Right ventricle myocardium inferior (tissue), 1 donor: ENCODE measurements around the gene PTEN. TPM values are rescaled to one million over a fixed set of nuclear protein-coding genes. Genes with fewer than 3 reads are reported as not detected.
"Not testable (repeated sequence)": the region's sequence is repeated elsewhere in the genome, so short reads cannot be mapped to it uniquely, and the experiment has no call there.

ENCODE experiments used
- ATAC-seq: fragments of 200-7000 bp; cut with Tn5 transposase; one replicate; pipeline ENCODE4 v1.9.1; 2020; ENCODE audit warnings: mild to moderate bottlenecking, moderate library complexity
- DNase-seq: peaks from one replicate; pipeline ENCODE4 v3.0.0; 2021; ENCODE audit errors: missing footprints
- intact Hi-C: fragments of 100-400 bp; cut with DNase I; formaldehyde crosslinking; loops from one replicate; pipeline ENCODE4 v1.11.0; 2022
- long read RNA-seq: library from polyadenylated mRNA; unstranded; transcript quantifications from one replicate; pipeline ENCODE4 v2.0.0, GENCODE V29; 2021
- total RNA-seq: library from RNA; stranded (reverse); fragmentation: NEBNext Ultra II Directional; extraction: Animal tissue kit (Norgen Biotek cat#: 25700); gene quantifications from one replicate; pipeline ENCODE4 v1.2.1, GENCODE V29; 2021
- donor health status: DM: no; HTN: yes; CAD: no; lungs with severe emphysema.

PTEN gene
- 54.6 TPM for total RNA-seq
- long read RNA-seq, full-length matches to known transcripts, result 30 of 35 reads
- long read RNA-seq, partial matches to known transcripts, result 3 of 35 reads
- long read RNA-seq, other reads (novel, unspliced or antisense), result 2 of 35 reads

GRCh38 chr10:87863053-87863943, at the start of gene PTEN, which contains the start of gene KLLN:
TSS of gene PTEN (plus strand) at chr10:87863625. CDS start at chr10:87864470, 845 bp downstream.
TSS of gene KLLN (minus strand) at chr10:87863533. CDS start at chr10:87862487, 1,046 bp downstream.
- intact Hi-C loops, result loop anchor here (2.0 to 10.0 kb wide), 8 partner anchors 46 to 684 kb away; partner anchors contain the start of gene ATAD1
- DNase-seq (peak; percentile 95), ATAC-seq (peak; percentile 81)

GRCh38 chr10:87816163-87816897, 47.1 kb upstream of the PTEN start:
- intact Hi-C loops, result loop anchor here (5.0 kb wide), 1 partner anchor 46 kb away; the partner anchor contains the start of genes KLLN and PTEN
- ATAC-seq (no peak), DNase-seq (no peak)

DNA sequence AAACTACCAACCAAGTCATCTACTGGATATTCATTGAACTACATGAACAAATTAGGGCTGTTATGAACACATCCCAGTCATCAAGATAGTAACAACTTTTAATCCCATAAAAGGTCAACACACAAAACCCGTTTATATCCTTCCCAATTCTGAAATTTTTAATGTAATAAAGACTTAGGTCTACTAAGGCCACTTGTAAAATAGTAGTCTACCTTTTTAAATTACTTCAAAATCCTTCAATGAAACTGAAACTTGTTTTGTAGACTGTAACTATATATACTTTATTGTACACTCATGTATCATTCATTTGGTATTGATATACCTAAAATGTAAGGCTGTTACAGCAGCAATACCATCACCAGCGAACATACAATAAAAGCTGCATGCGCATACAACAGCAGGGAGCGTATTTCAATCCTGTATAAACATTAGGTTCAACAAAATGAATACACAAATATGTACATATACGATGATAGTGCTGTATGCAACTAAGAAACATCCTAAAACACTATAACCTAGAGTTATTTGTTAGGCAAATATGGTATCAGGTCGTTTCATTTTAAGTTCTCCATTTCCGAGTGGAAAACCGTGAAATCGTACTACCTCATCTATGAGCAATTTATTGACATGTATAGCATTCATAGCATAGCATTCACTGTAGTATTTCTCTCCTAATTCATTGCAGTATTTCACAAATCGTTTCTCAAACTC, 46.4 kb upstream of the PTEN start:
- ATAC-seq (no peak), DNase-seq (no peak)
- intact Hi-C loops, result loop anchor here (5.0 kb wide), 1 partner anchor 45 kb away; the partner anchor contains the start of genes KLLN and PTEN

GRCh38 chr10:87817609-87818504, 45.6 kb upstream of the PTEN start, which contains the start of gene ATAD1:
TSS of gene ATAD1 (minus strand) at chr10:87818226. CDS start at chr10:87814599, 3,627 bp downstream.
- intact Hi-C loops, result loop anchor here (5.0 kb wide), 1 partner anchor 44 kb away; the partner anchor contains the start of genes KLLN and PTEN
- DNase-seq (peak; percentile 91), ATAC-seq (peak; percentile 96)

GRCh38 chr10:87818505-87819288, 44.7 kb upstream of the PTEN start:
- ATAC-seq, result peak; percentile 40
- no peak for DNase-seq
- intact Hi-C loops, result loop anchor here (5.0 kb wide), 1 partner anchor 44 kb away; the partner anchor contains the start of genes KLLN and PTEN

DNA sequence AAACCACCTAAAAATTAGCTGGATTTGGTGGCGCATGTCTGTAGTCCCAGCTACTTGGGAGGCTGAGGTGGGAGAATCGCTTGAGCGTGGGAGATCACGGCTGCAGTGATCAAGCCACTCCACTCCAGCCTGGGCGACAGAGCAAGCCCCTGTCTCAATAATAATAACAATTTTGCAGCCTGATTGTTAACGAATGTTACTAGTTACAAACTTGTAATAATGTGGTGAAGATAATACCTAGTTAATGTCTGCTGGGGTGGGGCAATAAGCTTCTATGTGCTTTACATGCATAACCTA, 44.2 kb upstream of the PTEN start:
- ATAC-seq, result no peak
- intact Hi-C loops, result loop anchor here (5.0 kb wide), 1 partner anchor 43 kb away; the partner anchor contains the start of genes KLLN and PTEN
- no peak for DNase-seq

- no peak for ATAC-seq
- DNase-seq, result no peak
- intact Hi-C loops, result no loop called here
Measured at GRCh38 chr10:87826653-87827052, 36.8 kb upstream of the PTEN start.

GRCh38 chr10:87827681-87828080, 35.7 kb upstream of the PTEN start:
- DNase-seq (no peak), ATAC-seq (no peak)
- intact Hi-C loops, result no loop called here

GRCh38 chr10:87829051-87829450, 34.4 kb upstream of the PTEN start:
- intact Hi-C loops, ATAC-seq, DNase-seq: not testable (repeated sequence)

DNA sequence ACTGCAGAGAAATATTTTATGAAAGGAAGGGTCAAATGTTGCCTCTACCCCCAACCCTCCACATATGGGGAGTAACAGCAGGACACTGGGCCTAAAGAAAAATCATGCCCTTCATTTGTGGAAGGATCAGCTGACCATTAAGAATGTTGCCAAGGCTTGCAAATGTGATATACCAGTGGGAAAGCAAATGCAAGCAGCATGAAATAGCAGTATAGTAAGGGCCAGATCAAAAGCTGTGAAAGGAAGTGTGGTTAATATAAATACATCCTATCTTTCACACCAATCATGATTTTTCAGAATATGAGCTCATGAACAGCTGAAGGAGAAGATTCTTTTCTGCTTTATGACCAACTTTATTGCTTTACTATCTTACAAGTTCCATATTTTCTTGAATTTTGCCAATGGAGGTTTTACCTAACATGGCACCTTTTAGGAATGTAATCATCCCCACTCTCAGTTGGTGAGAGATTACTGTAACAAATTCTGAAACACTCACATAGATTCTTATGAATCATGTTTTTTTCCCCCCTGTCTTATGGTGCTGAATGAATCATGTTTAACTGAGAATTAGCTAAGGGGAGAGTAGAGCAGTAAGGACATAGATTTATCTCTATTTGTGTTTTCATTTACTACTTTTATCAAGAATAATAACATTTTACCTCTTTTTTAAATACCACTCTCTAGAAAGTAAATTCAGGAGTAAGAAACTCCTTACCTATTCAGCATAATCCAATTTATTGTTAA, 33.3 kb upstream of the PTEN start:
- intact Hi-C loops, result no loop called here
- ATAC-seq (no peak), DNase-seq (no peak)

DNA sequence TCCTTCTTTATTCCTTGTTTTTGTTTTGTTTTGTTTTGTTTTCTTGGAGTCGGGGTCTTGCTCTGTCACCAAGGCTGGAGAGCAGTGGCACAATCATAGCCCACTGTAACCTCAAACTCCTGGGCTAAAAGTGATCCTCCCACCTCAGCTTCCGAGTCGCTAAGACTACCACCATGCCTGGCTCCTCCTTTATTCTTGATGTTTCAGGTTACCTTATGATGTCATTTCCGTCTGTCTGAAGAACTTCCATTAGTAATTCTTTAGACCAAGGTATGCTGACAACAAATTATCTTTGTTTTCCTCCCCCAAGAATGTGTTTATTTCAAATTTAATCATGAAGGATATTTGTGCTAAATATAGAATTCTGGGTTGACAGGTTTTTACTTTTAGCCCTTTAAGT, 27.3 kb upstream of the PTEN start:
- DNase-seq (no peak), ATAC-seq (no peak)
- intact Hi-C loops, result no loop called here

GRCh38 chr10:87837445-87837844, 26.0 kb upstream of the PTEN start:
- intact Hi-C loops, result no loop called here
- ATAC-seq, result no peak

DNA sequence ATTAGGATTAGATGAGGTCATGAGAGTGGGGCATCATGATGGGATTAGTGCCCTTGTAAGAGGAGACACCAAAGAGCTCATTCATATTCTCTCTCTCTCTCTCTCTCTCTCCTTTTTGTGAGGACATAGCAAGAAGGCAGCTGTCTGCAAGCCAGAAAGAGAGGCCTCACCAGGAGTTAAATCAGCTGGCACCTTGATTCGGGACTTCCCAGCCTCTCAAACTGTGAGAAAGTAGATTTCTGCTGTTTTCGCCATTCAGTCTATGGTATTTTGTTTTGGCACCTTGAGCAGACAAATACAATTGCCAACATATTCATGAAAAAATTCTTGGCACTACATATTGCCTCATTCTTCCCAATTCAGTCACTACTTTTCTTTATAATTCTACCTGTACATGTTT, 24.8 kb upstream of the PTEN start:
- intact Hi-C loops, result no loop called here
- DNase-seq, result no peak
- no peak for ATAC-seq

More at GRCh38 chr10:87837445-87837844, 26.0 kb upstream of the PTEN start:
- no peak for DNase-seq

DNA sequence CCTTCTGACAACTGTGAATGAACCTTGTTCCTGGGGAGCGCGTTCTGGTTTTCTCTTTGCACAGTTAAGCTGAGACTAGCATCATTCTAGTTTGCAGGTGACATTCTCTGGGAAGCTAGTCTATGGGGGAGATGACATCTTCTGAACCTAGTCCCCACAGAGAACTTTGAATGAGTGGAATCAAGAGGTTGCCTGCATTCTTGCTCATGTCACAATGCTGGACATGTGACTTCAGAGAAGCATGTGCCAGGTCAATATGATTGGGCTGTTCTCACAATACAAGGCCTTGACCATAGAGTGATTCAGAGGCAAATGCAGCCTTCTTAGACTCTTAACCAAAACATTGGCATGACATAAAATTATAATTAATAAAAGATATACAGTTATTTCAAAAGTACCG, 22.2 kb upstream of the PTEN start:
- intact Hi-C loops, result no loop called here
- no peak for ATAC-seq
- no peak for DNase-seq

- intact Hi-C loops, result no loop called here
- DNase-seq, result no peak
- ATAC-seq, result no peak
Measured at GRCh38 chr10:87842220-87842641, 21.2 kb upstream of the PTEN start.
